D721Med (cell line): Measurements from ENCODE around the gene WDR81.

Source experiments
- DNase-seq: peaks from one replicate; pipeline ENCODE4 v3.0.0; 2011; ENCODE audit warnings: low spot score; ENCODE audit not compliant: insufficient read length
- FAIRE-seq: peaks from 2 replicates; lab custom pipeline; 2011; peaks lifted over from hg19 to GRCh38; lab: Jason Lieb, UNC
- TF ChIP-seq, protein P1 (sequence below): IDR thresholded peaks from 2 replicates; pipeline ENCODE4 v1.5.1; 2012; ENCODE audit warnings: mild to moderate bottlenecking, control low read depth; ENCODE audit not compliant: insufficient read depth; ENCODE audit errors: missing control alignments

WDR81 gene

DNA sequence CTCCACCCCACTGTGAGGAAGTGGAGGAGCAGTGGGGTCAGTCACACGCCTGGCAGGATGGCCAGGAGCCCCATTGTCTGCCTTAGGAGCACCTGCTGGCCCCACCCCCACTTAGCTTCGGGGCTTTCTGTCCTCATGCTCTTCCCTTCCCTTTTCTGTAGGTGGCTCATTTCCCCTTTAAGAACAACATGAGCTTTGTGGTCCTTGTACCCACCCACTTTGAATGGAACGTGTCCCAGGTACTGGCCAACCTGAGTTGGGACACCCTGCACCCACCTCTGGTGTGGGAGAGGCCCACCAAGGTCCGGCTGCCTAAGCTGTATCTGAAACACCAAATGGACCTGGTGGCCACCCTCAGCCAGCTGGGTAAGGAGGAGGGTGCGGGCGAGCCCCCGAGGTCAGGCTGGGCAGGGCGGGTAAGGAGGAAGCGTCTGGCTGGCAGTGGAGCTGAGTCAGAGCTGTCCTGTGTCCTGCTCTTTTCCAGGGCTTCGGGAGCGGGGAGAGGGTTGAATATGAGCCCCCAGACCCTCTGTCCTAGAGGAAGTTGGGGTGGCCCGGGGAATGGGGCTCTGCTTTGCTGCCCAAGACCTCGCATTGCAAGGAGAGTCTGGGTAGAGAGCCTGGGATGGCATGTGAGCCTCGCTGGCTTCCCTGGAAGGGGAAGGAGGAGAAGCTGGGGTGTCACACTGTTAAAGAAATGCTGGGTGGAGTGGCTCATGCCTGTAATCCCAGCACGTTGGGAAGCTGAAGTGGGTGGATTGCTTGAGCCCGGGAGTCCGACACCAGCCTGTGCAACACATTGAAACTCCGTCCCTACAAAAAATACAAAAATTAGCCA, 28.1 kb downstream of the WDR81 start:
- DNase-seq = no peak
- no peak for FAIRE-seq

DNA sequence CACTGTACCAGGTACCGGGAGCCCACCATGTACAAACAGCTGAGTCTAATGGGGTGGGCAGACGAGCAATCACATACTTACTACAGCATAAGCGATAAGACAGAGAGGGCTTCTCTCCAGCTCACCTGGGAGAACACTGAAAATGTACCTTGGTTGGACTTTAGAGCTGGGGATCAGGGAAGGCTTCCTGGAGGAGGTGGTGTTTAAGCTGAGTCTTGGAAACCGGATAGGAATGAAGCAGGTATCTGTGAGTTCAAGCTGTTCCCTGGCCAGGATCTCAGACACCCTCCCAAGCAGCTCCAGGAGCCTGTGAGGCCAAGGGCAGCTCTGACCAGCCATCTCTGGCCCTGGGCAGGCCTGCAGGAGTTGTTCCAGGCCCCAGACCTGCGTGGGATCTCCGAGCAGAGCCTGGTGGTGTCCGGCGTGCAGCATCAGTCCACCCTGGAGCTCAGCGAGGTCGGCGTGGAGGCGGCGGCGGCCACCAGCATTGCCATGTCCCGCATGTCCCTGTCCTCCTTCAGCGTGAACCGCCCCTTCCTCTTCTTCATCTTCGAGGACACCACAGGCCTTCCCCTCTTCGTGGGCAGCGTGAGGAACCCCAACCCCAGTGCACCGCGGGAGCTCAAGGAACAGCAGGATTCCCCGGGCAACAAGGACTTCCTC, 29.4 kb downstream of the WDR81 start:
- no peak for FAIRE-seq
- DNase-seq = no peak
- TF ChIP-seq, protein P1, sequence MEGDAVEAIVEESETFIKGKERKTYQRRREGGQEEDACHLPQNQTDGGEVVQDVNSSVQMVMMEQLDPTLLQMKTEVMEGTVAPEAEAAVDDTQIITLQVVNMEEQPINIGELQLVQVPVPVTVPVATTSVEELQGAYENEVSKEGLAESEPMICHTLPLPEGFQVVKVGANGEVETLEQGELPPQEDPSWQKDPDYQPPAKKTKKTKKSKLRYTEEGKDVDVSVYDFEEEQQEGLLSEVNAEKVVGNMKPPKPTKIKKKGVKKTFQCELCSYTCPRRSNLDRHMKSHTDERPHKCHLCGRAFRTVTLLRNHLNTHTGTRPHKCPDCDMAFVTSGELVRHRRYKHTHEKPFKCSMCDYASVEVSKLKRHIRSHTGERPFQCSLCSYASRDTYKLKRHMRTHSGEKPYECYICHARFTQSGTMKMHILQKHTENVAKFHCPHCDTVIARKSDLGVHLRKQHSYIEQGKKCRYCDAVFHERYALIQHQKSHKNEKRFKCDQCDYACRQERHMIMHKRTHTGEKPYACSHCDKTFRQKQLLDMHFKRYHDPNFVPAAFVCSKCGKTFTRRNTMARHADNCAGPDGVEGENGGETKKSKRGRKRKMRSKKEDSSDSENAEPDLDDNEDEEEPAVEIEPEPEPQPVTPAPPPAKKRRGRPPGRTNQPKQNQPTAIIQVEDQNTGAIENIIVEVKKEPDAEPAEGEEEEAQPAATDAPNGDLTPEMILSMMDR = no peak

More for the DNA sequence above, 28.1 kb downstream of the WDR81 start:
- TF ChIP-seq, protein P1 = no peak

DNA sequence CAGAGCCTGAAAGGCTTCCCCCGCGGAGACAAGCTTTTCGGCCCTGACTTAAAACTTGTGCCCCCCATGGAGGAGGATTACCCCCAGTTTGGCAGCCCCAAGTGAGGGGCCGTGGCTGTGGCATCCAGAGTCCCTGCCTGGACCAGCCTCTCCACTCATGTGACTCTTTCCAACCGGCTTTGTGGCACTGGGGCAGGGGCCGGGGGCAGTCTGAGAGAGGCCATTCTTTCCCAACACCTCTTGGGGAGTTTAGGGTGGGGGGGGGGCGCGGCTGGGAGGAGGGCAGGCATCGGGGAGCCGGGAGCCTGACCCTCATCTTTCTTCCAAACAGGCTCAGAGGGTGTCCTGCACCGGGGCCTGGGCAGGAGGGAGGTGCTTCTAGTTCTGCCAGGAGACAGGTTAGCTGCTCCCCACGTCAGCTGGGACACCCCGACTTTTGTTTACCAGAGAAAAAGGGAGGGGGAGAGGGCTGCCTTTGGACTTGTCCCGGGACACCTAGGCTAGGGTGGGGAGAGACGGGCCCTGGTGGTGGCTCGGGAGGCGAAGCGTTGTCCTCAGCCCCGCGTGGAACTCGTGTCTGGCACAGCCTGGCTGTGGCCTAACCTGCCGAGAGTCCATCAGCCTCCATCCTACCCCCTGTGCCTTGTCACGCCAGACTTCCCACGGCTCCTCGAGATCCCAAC, 30.1 kb downstream of the WDR81 start:
- TF ChIP-seq, protein P1 = no peak
- DNase-seq = no peak
- FAIRE-seq = no peak

DNA sequence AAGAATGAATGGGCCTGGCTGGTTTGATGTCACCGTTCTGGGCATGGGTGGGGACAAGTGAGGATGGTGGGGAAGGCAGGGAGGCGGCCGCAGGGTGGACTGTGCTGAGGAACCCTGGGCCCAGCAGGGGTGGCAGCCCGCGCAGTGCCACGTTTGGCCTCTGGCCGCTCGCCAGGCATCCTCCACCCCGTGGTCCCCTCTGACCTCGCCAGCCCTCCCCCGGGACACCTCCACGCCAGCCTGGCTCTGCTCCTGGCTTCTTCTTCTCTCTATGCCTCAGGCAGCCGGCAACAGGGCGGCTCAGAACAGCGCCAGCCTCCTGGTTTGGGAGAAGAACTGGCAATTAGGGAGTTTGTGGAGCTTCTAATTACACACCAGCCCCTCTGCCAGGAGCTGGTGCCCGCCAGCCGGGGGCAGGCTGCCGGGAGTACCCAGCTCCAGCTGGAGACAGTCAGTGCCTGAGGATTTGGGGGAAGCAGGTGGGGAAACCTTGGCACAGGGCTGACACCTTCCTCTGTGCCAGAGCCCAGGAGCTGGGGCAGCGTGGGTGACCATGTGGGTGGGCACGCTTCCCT, 30.8 kb downstream of the WDR81 start:
- FAIRE-seq (no peak), DNase-seq (no peak)
- TF ChIP-seq, protein P1 = no peak

DNA sequence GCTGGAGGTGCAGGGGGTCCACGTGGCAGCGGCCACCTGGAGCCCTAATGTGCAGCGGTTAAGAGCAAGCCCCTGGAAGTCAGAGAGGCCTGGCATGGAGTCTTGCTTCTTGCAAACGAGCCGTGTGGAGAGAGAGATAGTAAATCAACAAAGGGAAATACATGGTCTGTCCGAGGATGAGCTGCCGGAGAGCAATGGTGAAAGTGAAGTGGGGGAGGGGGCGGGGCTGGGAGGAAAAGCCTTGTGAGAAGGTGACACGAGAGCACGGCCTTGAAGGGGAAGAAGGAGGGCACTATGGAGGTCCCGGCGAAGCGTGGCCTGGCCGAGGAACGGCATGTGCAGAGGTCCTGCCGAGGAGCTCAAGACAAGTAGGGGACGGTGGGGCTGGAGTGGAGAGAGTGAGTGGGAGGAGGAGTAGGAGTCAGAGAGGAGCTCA, 31.3 kb downstream of the WDR81 start:
- DNase-seq (no peak), FAIRE-seq (no peak)
- TF ChIP-seq, protein P1 = no peak

DNA sequence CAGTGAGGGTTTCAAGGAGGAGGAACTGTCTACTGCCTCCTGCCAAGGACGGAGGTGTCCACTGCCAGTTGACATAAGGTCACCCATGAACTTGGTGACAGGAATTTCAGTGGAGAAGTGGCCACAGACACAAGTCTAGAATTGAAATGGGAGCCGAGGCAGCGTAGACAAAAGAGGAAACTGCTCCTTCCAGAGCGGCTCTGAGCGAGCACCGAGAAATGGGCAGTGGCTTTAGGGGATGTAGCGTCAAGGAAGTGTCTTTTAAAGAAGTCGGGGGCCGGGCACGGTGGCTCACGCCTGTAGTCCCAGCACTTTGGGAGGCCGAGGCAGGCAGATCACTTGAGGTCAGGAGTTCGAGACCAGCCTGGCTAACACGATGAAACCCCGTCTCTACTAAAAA, 34.3 kb downstream of the WDR81 start:
- no peak for DNase-seq
- no peak for FAIRE-seq
- TF ChIP-seq, protein P1 = no peak
